OCI-LY3 (cell line): ENCODE data around the gene MLST8.

Experiments
- CTCF ChIP-seq: fragments of 200-600, 300-600 bp; sonication (generic); IDR thresholded peaks from 2 replicates; pipeline ENCODE4 v1.5.1; 2014; ENCODE audit warnings: antibody characterized with exemption, low read length, low read depth
- EZH2phosphoT487 ChIP-seq: fragments of 200-600 bp; shearing (Covaris generic); IDR thresholded peaks from 2 replicates; pipeline ENCODE4 v1.6.1; 2018; ENCODE audit warnings: antibody characterized with exemption, mixed run types, low read depth

GRCh38 chr16:2212362-2213324, 7.4 kb downstream of the MLST8 start:
- TF ChIP-seq CTCF (no peak), EZH2phosphoT487 (no peak)
